ENCODE data around the gene GZMB.

The GZMB gene

GRCh38 chr14:24630087-24630871, 3.7 kb downstream of the GZMB start:
- no peaks in the 10 kb centered on the region for H3K79me2 ChIP-seq
- no peaks in the 10 kb centered on the region for H3K4me1 ChIP-seq
- no peaks in the 10 kb centered on the region for H3K27me3 ChIP-seq (ENCODE audit: control insufficient read depth, insufficient read depth, low read length)
- H3K9ac ChIP-seq: no peak overlapping the region
- no peak overlapping the region for H3K4me3 ChIP-seq (ENCODE audit: low read depth, low read length)
- H2AFZ ChIP-seq: no peak overlapping the region
- H3K36me3 ChIP-seq (ENCODE audit: control insufficient read depth, insufficient read depth, low read length): no peaks in the 10 kb centered on the region
- H3K9me3 ChIP-seq (ENCODE audit: control insufficient read depth, low read length): no peaks in the 10 kb centered on the region
- no peak for TF ChIP-seq CTCF (IDR thresholded peaks at IDR 0.05)
- no peak overlapping the region for H3K4me2 ChIP-seq (ENCODE audit: low read length)
- H3K27ac ChIP-seq: no peak overlapping the region

GRCh38 chr14:24629521-24629920, 4.5 kb downstream of the GZMB start:
- Histone ChIP-seq H2AFZ (no peak overlapping the region), H3K4me2 (ENCODE audit: low read length) (no peak overlapping the region), H3K4me1 (no peaks in the 10 kb centered on the region), H3K27ac (no peak overlapping the region), H3K9me3 (ENCODE audit: control insufficient read depth, low read length) (no peaks in the 10 kb centered on the region), H3K79me2 (no peaks in the 10 kb centered on the region), H3K27me3 (ENCODE audit: control insufficient read depth, insufficient read depth, low read length) (no peaks in the 10 kb centered on the region), H3K9ac (no peak overlapping the region), H3K4me3 (ENCODE audit: low read depth, low read length) (no peak overlapping the region), H3K36me3 (ENCODE audit: control insufficient read depth, insufficient read depth, low read length) (no peaks in the 10 kb centered on the region)
- TF ChIP-seq CTCF (IDR thresholded peaks at IDR 0.05): no peak

- no peaks in the 10 kb centered on the region for H3K36me3 ChIP-seq (ENCODE audit: control insufficient read depth, insufficient read depth, low read length)
- no peak overlapping the region for H3K4me3 ChIP-seq (ENCODE audit: low read depth, low read length)
- H3K27me3 ChIP-seq (ENCODE audit: control insufficient read depth, insufficient read depth, low read length): no peaks in the 10 kb centered on the region
- no peak overlapping the region for H3K27ac ChIP-seq
- no peaks in the 10 kb centered on the region for H3K79me2 ChIP-seq
- TF ChIP-seq CTCF (IDR thresholded peaks at IDR 0.05): no peak
- H3K9me3 ChIP-seq (ENCODE audit: control insufficient read depth, low read length): no peaks in the 10 kb centered on the region
- no peak overlapping the region for H3K9ac ChIP-seq
- H3K4me2 ChIP-seq (ENCODE audit: low read length): no peak overlapping the region
- H2AFZ ChIP-seq: no peak overlapping the region
- H3K4me1 ChIP-seq: no peaks in the 10 kb centered on the region
Measured at GRCh38 chr14:24613747-24614146, 20.2 kb downstream of the GZMB start.

GRCh38 chr14:24613241-24613640, 20.7 kb downstream of the GZMB start:
- H3K27ac ChIP-seq: no peak overlapping the region
- TF ChIP-seq CTCF (IDR thresholded peaks at IDR 0.05): no peak
- H3K27me3 ChIP-seq (ENCODE audit: control insufficient read depth, insufficient read depth, low read length): no peaks in the 10 kb centered on the region
- no peak overlapping the region for H3K9ac ChIP-seq
- H3K79me2 ChIP-seq: no peaks in the 10 kb centered on the region
- H3K4me3 ChIP-seq (ENCODE audit: low read depth, low read length): no peak overlapping the region
- H2AFZ ChIP-seq: no peak overlapping the region
- H3K4me2 ChIP-seq (ENCODE audit: low read length): no peak overlapping the region
- no peaks in the 10 kb centered on the region for H3K4me1 ChIP-seq
- no peaks in the 10 kb centered on the region for H3K36me3 ChIP-seq (ENCODE audit: control insufficient read depth, insufficient read depth, low read length)
- no peaks in the 10 kb centered on the region for H3K9me3 ChIP-seq (ENCODE audit: control insufficient read depth, low read length)

- H3K27me3 ChIP-seq (ENCODE audit: control insufficient read depth, insufficient read depth, low read length): no peaks in the 10 kb centered on the region
- no peak overlapping the region for H3K4me2 ChIP-seq (ENCODE audit: low read length)
- H3K4me3 ChIP-seq (ENCODE audit: low read depth, low read length): no peak overlapping the region
- no peaks in the 10 kb centered on the region for H3K36me3 ChIP-seq (ENCODE audit: control insufficient read depth, insufficient read depth, low read length)
- no peaks in the 10 kb centered on the region for H3K79me2 ChIP-seq
- TF ChIP-seq CTCF (IDR thresholded peaks at IDR 0.05): no peak
- H3K27ac ChIP-seq: no peak overlapping the region
- H3K9me3 ChIP-seq (ENCODE audit: control insufficient read depth, low read length): no peaks in the 10 kb centered on the region
- H2AFZ ChIP-seq: no peak overlapping the region
- no peaks in the 10 kb centered on the region for H3K4me1 ChIP-seq
- H3K9ac ChIP-seq: no peak overlapping the region
Measured at GRCh38 chr14:24612196-24612595, 21.8 kb downstream of the GZMB start.
